GM18951 (cell line): Measurements from ENCODE around the gene IER5.

Source experiments
- POLR2A ChIP-seq: IDR thresholded peaks from 4 replicates; pipeline ENCODE4 v1.6.1; 2011; ENCODE audit warnings: mild to moderate bottlenecking; ENCODE audit not compliant: insufficient read length, insufficient read depth; ENCODE audit errors: extremely low read depth
- in situ Hi-C: fragments of 300-500 bp; cut with MboI; formaldehyde crosslinking; loops from one replicate; pipeline ENCODE4 v1.12.0; 2022; ENCODE audit warnings: low sequenced_read_pairs, mixed read lengths, inconsistent platforms; ENCODE audit not compliant: unreplicated experiment

IER5 gene

GRCh38 chr1:181097242-181097641 lies 8.7 kb downstream of the IER5 start:
- TF ChIP-seq POLR2A: no peak
- in situ Hi-C loops: no loop called here

GRCh38 chr1:181099152-181100014 lies 10.9 kb downstream of the IER5 start:
- no peak for TF ChIP-seq POLR2A
- in situ Hi-C loops: no loop called here

- in situ Hi-C loops: no loop called here
- peak; percentile 15 for TF ChIP-seq POLR2A
These were observed 11.8 kb downstream of the IER5 start for GRCh38 chr1:181100015-181100905.

GRCh38 chr1:181100934-181101333 lies 12.4 kb downstream of the IER5 start:
- no peak for TF ChIP-seq POLR2A
- in situ Hi-C loops: no loop called here

GRCh38 chr1:181101581-181102226 lies 13.2 kb downstream of the IER5 start:
- in situ Hi-C loops: no loop called here
- no peak for TF ChIP-seq POLR2A

GRCh38 chr1:181102841-181103240 lies 14.3 kb downstream of the IER5 start:
- in situ Hi-C loops: no loop called here
- TF ChIP-seq POLR2A: no peak

- TF ChIP-seq POLR2A: no peak
- in situ Hi-C loops: no loop called here
These were observed 14.9 kb downstream of the IER5 start for GRCh38 chr1:181103399-181103798.

GRCh38 chr1:181104042-181104789 lies 15.7 kb downstream of the IER5 start:
- TF ChIP-seq POLR2A: no peak
- in situ Hi-C loops: no loop called here

- no peak for TF ChIP-seq POLR2A
- in situ Hi-C loops: no loop called here
These were observed 16.3 kb downstream of the IER5 start for GRCh38 chr1:181104790-181105133.

GRCh38 chr1:181105134-181106021 lies 16.9 kb downstream of the IER5 start:
- in situ Hi-C loops: no loop called here
- peak; percentile 64 for TF ChIP-seq POLR2A

- no peak for TF ChIP-seq POLR2A
- in situ Hi-C loops: no loop called here
These were observed 17.5 kb downstream of the IER5 start for GRCh38 chr1:181106022-181106312.

- in situ Hi-C loops: no loop called here
These were observed 18.0 kb downstream of the IER5 start for GRCh38 chr1:181106479-181106878.

More at GRCh38 chr1:181106479-181106878, 18.0 kb downstream of the IER5 start:
- no peak for TF ChIP-seq POLR2A
